Loucy (cell line): ENCODE results near the gene ATP5ME.

ENCODE experiments used
- H2AFZ ChIP-seq: fragments of 200-600 bp; sonication (generic); 2 replicates; pipeline ENCODE4 v1.6.0; 2016; ENCODE audit warnings: antibody characterized with exemption, mild to moderate bottlenecking, low read length, moderate library complexity
- H3F3A ChIP-seq: fragments of 200-600 bp; 2 replicates; pipeline ENCODE4 v1.6.0; 2016; ENCODE audit warnings: antibody characterized with exemption, low read depth, mild to moderate bottlenecking
- H3K27me3 ChIP-seq: fragments of 200-600 bp; sonication (generic); 2 replicates; pipeline ENCODE4 v1.6.1; 2014; ENCODE audit warnings: low read length, mild to moderate bottlenecking; ENCODE audit not compliant: insufficient read depth, poor library complexity, severe bottlenecking
- H3K36me3 ChIP-seq: fragments of 200-600 bp; sonication (generic); 2 replicates; pipeline ENCODE4 v1.6.1; 2016; ENCODE audit warnings: low read length; ENCODE audit not compliant: insufficient read depth
- H3K4me1 ChIP-seq: fragments of 200-600 bp; sonication (generic); 2 replicates; pipeline ENCODE4 v1.5.1; 2014; ENCODE audit warnings: low read length, mild to moderate bottlenecking; ENCODE audit not compliant: insufficient read depth, poor library complexity, severe bottlenecking
- H3K4me2 ChIP-seq: fragments of 200-600 bp; sonication (generic); 2 replicates; pipeline ENCODE4 v1.6.0; 2014; ENCODE audit warnings: antibody characterized with exemption, low read length, low read depth, mild to moderate bottlenecking; ENCODE audit not compliant: poor library complexity, severe bottlenecking
- H3K4me3 ChIP-seq: fragments of 200-600 bp; sonication (generic); 2 replicates; pipeline ENCODE4 v1.5.1; 2014; ENCODE audit warnings: low read length, mild to moderate bottlenecking, mixed read lengths; ENCODE audit not compliant: poor library complexity, severe bottlenecking
- H3K79me2 ChIP-seq: fragments of 200-600 bp; sonication (generic); 2 replicates; pipeline ENCODE4 v1.6.1; 2014; ENCODE audit warnings: low read length; ENCODE audit not compliant: insufficient read depth
- H3K9ac ChIP-seq: fragments of 200-600 bp; sonication (generic); 2 replicates; pipeline ENCODE4 v1.6.0; 2014; ENCODE audit warnings: mild to moderate bottlenecking, low read depth, low read length, moderate library complexity; ENCODE audit not compliant: poor library complexity, severe bottlenecking
- H3K9me2 ChIP-seq: fragments of 200-600 bp; sonication (generic); replicated peaks from 2 replicates; pipeline ENCODE4 v1.6.1; 2016; ENCODE audit warnings: low read depth, low read length, mixed read lengths
- H3K9me3 ChIP-seq: fragments of 200-600 bp; sonication (generic); 2 replicates; pipeline ENCODE4 v1.6.1; 2014; ENCODE audit warnings: mild to moderate bottlenecking, antibody characterized with exemption, low read length, low read depth; ENCODE audit not compliant: insufficient read depth
- H4K20me1 ChIP-seq: fragments of 200-600 bp; sonication (generic); 2 replicates; pipeline ENCODE4 v1.6.0; 2014; ENCODE audit warnings: antibody characterized with exemption, low read length, mild to moderate bottlenecking; ENCODE audit not compliant: insufficient read depth, poor library complexity, severe bottlenecking
- CTCF ChIP-seq: fragments of 200-600 bp; sonication (generic); conservative IDR thresholded peaks from 2 replicates; pipeline ENCODE4 v1.5.1; 2014; ENCODE audit warnings: mild to moderate bottlenecking, antibody characterized with exemption, low read length
- EZH2phosphoT487 ChIP-seq: fragments of 200-600 bp; IDR thresholded peaks from 2 replicates; pipeline ENCODE4 v1.6.1; 2018; ENCODE audit warnings: antibody characterized with exemption, mild to moderate bottlenecking, moderate library complexity, borderline replicate concordance

ATP5ME gene

GRCh38 chr4:687971-688853 is 14.1 kb upstream of the ATP5ME start:
- H3K79me2 ChIP-seq: no peaks in the 10 kb centered on the region
- no peaks in the 10 kb centered on the region for H3F3A ChIP-seq
- TF ChIP-seq CTCF (no peak), EZH2phosphoT487 (no peak)
- no peaks in the 10 kb centered on the region for H3K4me1 ChIP-seq
- no peaks in the 10 kb centered on the region for H3K27me3 ChIP-seq
- no peaks in the 10 kb centered on the region for H4K20me1 ChIP-seq
- no peak overlapping the region for H3K4me2 ChIP-seq
- no peaks in the 10 kb centered on the region for H3K9me2 ChIP-seq
- H3K4me3 ChIP-seq: no peak overlapping the region
- H3K9me3 ChIP-seq: no peaks in the 10 kb centered on the region; the same call in 1 of the 2 replicates
- no peaks in the 10 kb centered on the region for H3K36me3 ChIP-seq
- H3K9ac ChIP-seq: no peak overlapping the region
- no peak overlapping the region for H2AFZ ChIP-seq

- Histone ChIP-seq H3K36me3 (no peaks in the 10 kb centered on the region), H3K4me1 (no peaks in the 10 kb centered on the region), H3K9ac (no peak overlapping the region), H3K79me2 (no peaks in the 10 kb centered on the region), H4K20me1 (no peaks in the 10 kb centered on the region), H3K9me3 (no peaks in the 10 kb centered on the region; the same call in 1 of the 2 replicates), H3K4me2 (no peak overlapping the region), H3K9me2 (no peaks in the 10 kb centered on the region), H3K27me3 (no peaks in the 10 kb centered on the region), H3K4me3 (no peak overlapping the region), H3F3A (no peaks in the 10 kb centered on the region), H2AFZ (no peak overlapping the region)
- TF ChIP-seq CTCF (no peak), EZH2phosphoT487 (no peak)
These were observed 13.2 kb upstream of the ATP5ME start for GRCh38 chr4:687048-687970.

GRCh38 chr4:686413-687040 is 12.5 kb upstream of the ATP5ME start:
- Histone ChIP-seq H3K9me2 (no peaks in the 10 kb centered on the region), H3F3A (no peaks in the 10 kb centered on the region), H3K27me3 (no peaks in the 10 kb centered on the region), H3K4me1 (no peaks in the 10 kb centered on the region), H3K4me2 (no peak overlapping the region), H3K36me3 (no peaks in the 10 kb centered on the region), H4K20me1 (no peaks in the 10 kb centered on the region), H3K79me2 (no peaks in the 10 kb centered on the region), H2AFZ (no peak overlapping the region), H3K9me3 (no peaks in the 10 kb centered on the region; the same call in 1 of the 2 replicates), H3K9ac (no peak overlapping the region), H3K4me3 (no peak overlapping the region)
- no peak for TF ChIP-seq CTCF
- no peak for TF ChIP-seq EZH2phosphoT487
